Ascending aorta (tissue), 2 donors: Measurements from ENCODE around the gene CPLANE2. TPM values are rescaled to one million over a fixed set of nuclear protein-coding genes. Genes with fewer than 3 reads are reported as not detected.

Experiments used
- DNase-seq, 2 donors: peaks; one replicate each; pipeline ENCODE4 v3.0.0-alpha.2; 2019; ENCODE audit warnings: low spot score in 2 of 2
- H3K27ac ChIP-seq, 2 donors: fragments of 200-600 bp; sonication (generic); one replicate each; pipeline ENCODE4 v1.5.1; 2016 to 2017; ENCODE audit warnings: mild to moderate bottlenecking in 1 of 2
- H3K27me3 ChIP-seq: fragments of 200-600 bp; sonication (generic); one replicate; pipeline ENCODE4 v1.5.1; 2017
- H3K36me3 ChIP-seq, 2 donors: fragments of 200-600 bp; sonication (generic); one replicate each; pipeline ENCODE4 v1.5.1; 2016
- H3K4me1 ChIP-seq, 2 donors: fragments of 200-600 bp; sonication (generic); one replicate each; pipeline ENCODE4 v1.5.1; 2016 to 2017; ENCODE audit warnings: mild to moderate bottlenecking in 1 of 2
- H3K4me3 ChIP-seq, 2 donors: fragments of 200-600 bp; sonication (generic); one replicate each; pipeline ENCODE4 v1.5.1; 2016 to 2017; ENCODE audit warnings: mild to moderate bottlenecking in 1 of 2
- H3K9me3 ChIP-seq, 2 donors: fragments of 200-600 bp; sonication (generic); one replicate each; pipeline ENCODE4 v1.5.1; 2016
- intact Hi-C: fragments of 100-400 bp; cut with DNase I; formaldehyde crosslinking; loops from one replicate; pipeline ENCODE4 v1.15.1; 2023
- total RNA-seq: library from RNA; depleted of rRNA; stranded (reverse); fragments of >200 nt; gene quantifications from one replicate; pipeline ENCODE4 v1.1.0, GENCODE V29; 2016
- TF ChIP-seq, protein P1 (sequence below), 3 experiments: fragments of 200-600 bp in 2 of 3; fragments of 450-650 bp in 1 of 3; sonication (generic) in 2 of 3; IDR thresholded peaks; one replicate each; pipeline ENCODE4 v1.5.1; 2016 to 2019; ENCODE audit warnings: antibody characterized with exemption in 3 of 3, mild to moderate bottlenecking in 1 of 3, moderate library complexity in 1 of 3

The CPLANE2 gene
- total RNA-seq, 1 donor from 2014 or later = not detected

DNA sequence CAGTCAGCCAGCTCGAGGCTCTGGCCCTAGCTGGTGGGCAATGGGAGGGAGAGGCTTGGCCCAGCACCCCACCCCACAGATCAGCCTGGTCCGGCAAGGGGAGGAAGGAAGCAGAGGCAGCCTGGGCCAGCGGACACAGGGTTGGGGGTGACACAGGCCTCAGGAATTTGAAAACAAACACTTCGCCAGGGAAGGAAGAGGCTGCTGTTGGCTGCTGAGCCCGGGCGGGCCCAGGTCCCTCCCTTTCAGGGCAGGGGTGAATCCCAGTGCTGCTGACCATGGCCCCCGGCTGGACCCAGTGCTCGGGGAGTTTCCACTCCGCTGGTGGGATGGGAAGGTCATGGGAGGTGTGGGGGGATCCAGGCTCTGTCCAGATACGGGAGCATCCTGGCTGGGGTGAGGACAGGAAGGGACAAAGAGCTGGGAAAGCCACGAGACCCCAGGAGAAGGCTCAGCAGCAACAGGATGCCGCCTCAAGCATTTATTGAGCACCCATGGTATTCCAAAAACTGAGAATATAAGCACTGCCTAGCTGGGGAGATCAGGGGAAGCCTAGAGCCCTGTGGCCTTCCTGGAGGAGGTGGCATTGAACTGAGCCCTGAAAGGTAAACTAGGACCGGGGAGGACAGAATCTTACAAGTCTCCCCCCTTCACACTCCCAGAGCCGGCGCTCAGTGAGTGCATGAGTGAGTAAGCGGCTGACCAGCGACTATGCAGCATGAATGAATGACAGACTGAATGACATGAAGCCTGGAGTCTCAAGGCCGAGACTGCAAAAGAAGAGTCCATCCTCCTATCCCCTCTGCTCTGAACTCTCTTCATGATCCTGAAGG, 54.9 kb downstream of the CPLANE2 start:
- DNase-seq = peak; percentile 48 to 95
- Histone ChIP-seq H3K4me3 (no peak overlapping the region), H3K27ac (peak overlapping the region; percentile 81 to 98), H3K4me1 (peaks cover 0 to 29% of the 10 kb centered on the region in 2 donors), H3K9me3 (no peaks in the 10 kb centered on the region), H3K27me3 (no peaks in the 10 kb centered on the region), H3K36me3 (no peaks in the 10 kb centered on the region)
- intact Hi-C loops = loop anchor here (2.0 to 5.0 kb wide), 2 partner anchors 25 to 35 kb away; partner anchors contain the start of gene EPHA2
- TF ChIP-seq, protein P1, sequence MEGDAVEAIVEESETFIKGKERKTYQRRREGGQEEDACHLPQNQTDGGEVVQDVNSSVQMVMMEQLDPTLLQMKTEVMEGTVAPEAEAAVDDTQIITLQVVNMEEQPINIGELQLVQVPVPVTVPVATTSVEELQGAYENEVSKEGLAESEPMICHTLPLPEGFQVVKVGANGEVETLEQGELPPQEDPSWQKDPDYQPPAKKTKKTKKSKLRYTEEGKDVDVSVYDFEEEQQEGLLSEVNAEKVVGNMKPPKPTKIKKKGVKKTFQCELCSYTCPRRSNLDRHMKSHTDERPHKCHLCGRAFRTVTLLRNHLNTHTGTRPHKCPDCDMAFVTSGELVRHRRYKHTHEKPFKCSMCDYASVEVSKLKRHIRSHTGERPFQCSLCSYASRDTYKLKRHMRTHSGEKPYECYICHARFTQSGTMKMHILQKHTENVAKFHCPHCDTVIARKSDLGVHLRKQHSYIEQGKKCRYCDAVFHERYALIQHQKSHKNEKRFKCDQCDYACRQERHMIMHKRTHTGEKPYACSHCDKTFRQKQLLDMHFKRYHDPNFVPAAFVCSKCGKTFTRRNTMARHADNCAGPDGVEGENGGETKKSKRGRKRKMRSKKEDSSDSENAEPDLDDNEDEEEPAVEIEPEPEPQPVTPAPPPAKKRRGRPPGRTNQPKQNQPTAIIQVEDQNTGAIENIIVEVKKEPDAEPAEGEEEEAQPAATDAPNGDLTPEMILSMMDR (IDR thresholded peaks at IDR 0.05) = no peak

Other genes starting within 250 kb of the CPLANE2 start
- not detected for gene SRARP, start 232.9 kb downstream of the CPLANE2 start, total RNA-seq
- 191 TPM for gene HSPB7, start 219.1 kb downstream of the CPLANE2 start, total RNA-seq
- gene CLCNKA, start 215.1 kb downstream of the CPLANE2 start, total RNA-seq = not detected
- not detected for gene CLCNKB, start 193.4 kb downstream of the CPLANE2 start, total RNA-seq
- 0.21 TPM for gene FAM131C, start 163.5 kb downstream of the CPLANE2 start, total RNA-seq
- gene EPHA2, start 81.1 kb downstream of the CPLANE2 start, total RNA-seq = 42.7 TPM
- gene ARHGEF19, start 24.5 kb downstream of the CPLANE2 start, total RNA-seq = 1.5 TPM
- 36.6 TPM for gene FBXO42, start 115.3 kb upstream of the CPLANE2 start, total RNA-seq
- gene SZRD1, start 130.1 kb upstream of the CPLANE2 start, total RNA-seq = 106 TPM
- not detected for gene SPATA21, start 200.2 kb upstream of the CPLANE2 start, total RNA-seq
- 28.6 TPM for gene NECAP2, start 203.5 kb upstream of the CPLANE2 start, total RNA-seq